ENCODE results near the gene SLC28A2. TPM values are rescaled to one million over a fixed set of nuclear protein-coding genes. Genes with fewer than 3 reads are reported as not detected.
A peak's percentile ranks its signal among the peaks of the same experiment; 100 is the strongest.

The SLC28A2 gene
- total and polyA plus RNA-seq, 12 donors = under 0.01 to 0.37 (median 0.10) TPM; not detected in 6

GRCh38 chr15:45274636-45275380 lies 22.8 kb downstream of the SLC28A2 start:
- DNase-seq = no peak
- 75 to 84% (median 83%) methylated on average over 5 of the region's 5 CpGs for WGBS, 4 donors
- intact Hi-C loops (cut with DNase I) = no loop called here

GRCh38 chr15:45276831-45277230 lies 24.8 kb downstream of the SLC28A2 start:
- no peaks in the 10 kb centered on the region for H3K27me3 ChIP-seq
- no peak overlapping the region for H3K27ac ChIP-seq
- WGBS, 4 donors = 3 to 4% (median 3%) methylated on average over 2 of the region's 2 CpGs
- intact Hi-C loops (cut with DNase I) = no loop called here
- TF ChIP-seq CTCF (IDR thresholded peaks at IDR 0.05) (peak; percentile 20 to 57 (median 46)), POLR2A (IDR thresholded peaks at IDR 0.05) (no peak)
- H3K9me3 ChIP-seq (replicated peaks in 1 of 3) = no peaks in the 10 kb centered on the region
- H3K4me1 ChIP-seq (replicated peaks in 1 of 2) = peaks cover 13 to 20% of the 10 kb centered on the region in 2 donors
- H3K4me3 ChIP-seq = no peak overlapping the region
- no peak for DNase-seq
- H3K36me3 ChIP-seq (replicated peaks in 1 of 2) = no peaks in the 10 kb centered on the region

More at GRCh38 chr15:45274636-45275380, 22.8 kb downstream of the SLC28A2 start:
- H3K27ac ChIP-seq = no peak overlapping the region
- H3K36me3 ChIP-seq (replicated peaks in 1 of 2) = no peaks in the 10 kb centered on the region
- H3K9me3 ChIP-seq (replicated peaks in 1 of 3) = no peaks in the 10 kb centered on the region
- TF ChIP-seq CTCF (IDR thresholded peaks at IDR 0.05) = no peak
- TF ChIP-seq POLR2A (IDR thresholded peaks at IDR 0.05) = no peak
- H3K4me1 ChIP-seq (replicated peaks in 1 of 2) = peaks cover 11 to 17% of the 10 kb centered on the region in 2 donors
- H3K27me3 ChIP-seq = no peaks in the 10 kb centered on the region
- H3K4me3 ChIP-seq = no peak overlapping the region

DNA sequence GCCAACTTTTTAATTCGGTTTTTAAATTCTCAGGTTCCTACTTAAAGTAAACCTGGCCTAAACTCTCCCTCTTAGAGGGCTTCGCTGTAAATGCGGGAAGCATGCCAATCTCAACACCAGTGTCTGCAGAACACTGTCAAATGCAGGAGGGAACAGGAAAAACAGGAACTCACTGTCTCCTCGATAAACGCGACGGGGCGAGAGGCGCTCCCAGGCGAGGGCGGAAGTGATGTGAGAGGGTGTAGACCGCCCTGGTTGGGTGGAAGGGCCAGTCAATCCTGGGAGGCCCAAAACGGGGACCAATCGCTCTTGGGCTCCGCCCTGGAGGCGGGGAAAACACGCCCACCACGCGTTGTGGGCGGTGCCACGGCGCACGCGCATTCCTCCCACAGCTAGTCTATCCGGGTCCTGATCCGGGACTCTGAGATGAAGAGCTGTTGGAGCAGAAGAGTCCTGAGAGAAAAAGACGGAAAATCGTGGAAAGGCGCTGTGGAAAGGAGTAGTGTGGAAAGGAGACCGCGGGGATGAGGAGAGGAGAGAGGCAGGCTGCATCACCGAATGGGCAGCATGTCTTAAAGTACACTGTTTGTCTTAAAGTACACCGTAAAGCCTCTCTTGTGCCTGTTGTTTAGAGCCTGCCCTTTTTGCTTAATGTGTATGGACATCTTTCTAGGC lies 27.1 kb downstream of the SLC28A2 start:
- DNase-seq = peak; percentile 98 to 99 (median 98)
- H3K4me1 ChIP-seq (replicated peaks in 1 of 2) = peaks cover 13 to 20% of the 10 kb centered on the region in 2 donors
- H3K9me3 ChIP-seq (replicated peaks in 1 of 3) = no peaks in the 10 kb centered on the region
- H3K27ac ChIP-seq = peak overlapping the region in 4 of 5 donors; percentile 62 to 81 (median 70)
- peak overlapping the region in 3 of 4 donors; percentile 61 to 97 (median 83) for H3K4me3 ChIP-seq
- WGBS, 4 donors = 1 to 7% (median 1%) methylated on average over 33 of the region's 33 CpGs
- H3K27me3 ChIP-seq = no peaks in the 10 kb centered on the region
- no peaks in the 10 kb centered on the region for H3K36me3 ChIP-seq (replicated peaks in 1 of 2)
- intact Hi-C loops (cut with DNase I) = no loop called here
- TF ChIP-seq POLR2A (IDR thresholded peaks at IDR 0.05) (peak; percentile 43 to 84), CTCF (IDR thresholded peaks at IDR 0.05) (no peak)

- WGBS, 4 donors = 56 to 66% (median 58%) methylated on average over 2 of the region's 2 CpGs
- no peak overlapping the region for H3K27ac ChIP-seq
- no peaks in the 10 kb centered on the region for H3K4me1 ChIP-seq (replicated peaks in 1 of 2)
- no peaks in the 10 kb centered on the region for H3K9me3 ChIP-seq (replicated peaks in 1 of 3)
- no peak for TF ChIP-seq CTCF (IDR thresholded peaks at IDR 0.05)
- TF ChIP-seq POLR2A (IDR thresholded peaks at IDR 0.05) = no peak
- H3K27me3 ChIP-seq = no peaks in the 10 kb centered on the region
- no peak overlapping the region for H3K4me3 ChIP-seq
- no peaks in the 10 kb centered on the region for H3K36me3 ChIP-seq (replicated peaks in 1 of 2)
- DNase-seq = no peak
- intact Hi-C loops (cut with DNase I) = no loop called here
Observed at GRCh38 chr15:45285413-45285812, 33.4 kb downstream of the SLC28A2 start.
